Uterus (tissue), 2 donors: ENCODE results near the gene CCDC85A.

Source experiments
- CTCF ChIP-seq, 4 experiments: fragments of 200-600 bp in 2 of 4; fragments of 450-650 bp in 2 of 4; sonication (generic) in 2 of 4; IDR thresholded peaks; one replicate each; pipeline ENCODE4 v1.5.1; 2016 to 2019; ENCODE audit warnings: antibody characterized with exemption in 4 of 4, mild to moderate bottlenecking in 2 of 4, moderate library complexity in 1 of 4
- POLR2A ChIP-seq, 2 donors: fragments of 450-650 bp; IDR thresholded peaks; one replicate each; pipeline ENCODE4 v1.6.1; 2016; ENCODE audit warnings: antibody characterized with exemption in 2 of 2, mild to moderate bottlenecking in 1 of 2, moderate library complexity in 1 of 2

GRCh38 chr2:56337342-56337741 lies 153.6 kb downstream of the CCDC85A start:
- TF ChIP-seq CTCF (IDR thresholded peaks at IDR 0.05) (no peak), POLR2A (IDR thresholded peaks at IDR 0.05) (no peak)
